ENCODE results near the gene RSKR.

DNA sequence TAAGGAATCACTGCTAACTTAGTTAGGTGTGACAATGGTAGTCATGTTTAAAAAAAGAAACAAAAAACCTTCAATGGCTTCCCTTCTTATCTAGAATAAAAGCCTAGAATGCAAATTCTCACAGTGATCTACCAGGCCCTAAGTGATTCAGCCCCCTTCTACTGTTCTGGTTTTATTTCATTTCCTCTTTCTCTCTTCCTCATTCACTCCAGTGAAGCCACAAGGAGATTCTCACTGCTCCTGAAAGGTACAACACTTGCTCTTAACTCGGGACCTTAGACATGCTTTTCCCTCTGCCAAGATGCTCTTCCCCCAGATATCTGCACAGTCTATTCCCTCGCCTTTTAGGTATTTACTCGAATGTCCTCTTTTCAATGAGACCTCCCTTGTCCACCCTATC is 46.4 kb downstream of the RSKR start:
- TF ChIP-seq, protein P1, sequence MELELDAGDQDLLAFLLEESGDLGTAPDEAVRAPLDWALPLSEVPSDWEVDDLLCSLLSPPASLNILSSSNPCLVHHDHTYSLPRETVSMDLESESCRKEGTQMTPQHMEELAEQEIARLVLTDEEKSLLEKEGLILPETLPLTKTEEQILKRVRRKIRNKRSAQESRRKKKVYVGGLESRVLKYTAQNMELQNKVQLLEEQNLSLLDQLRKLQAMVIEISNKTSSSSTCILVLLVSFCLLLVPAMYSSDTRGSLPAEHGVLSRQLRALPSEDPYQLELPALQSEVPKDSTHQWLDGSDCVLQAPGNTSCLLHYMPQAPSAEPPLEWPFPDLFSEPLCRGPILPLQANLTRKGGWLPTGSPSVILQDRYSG (tag; conservative IDR thresholded peaks at IDR 0.05; ENCODE audit: low read depth) = no peak
- no peak for TF ChIP-seq KAT2B (IDR thresholded peaks at IDR 0.05; ENCODE audit: low read depth, low read length)
- TF ChIP-seq, protein P2, sequence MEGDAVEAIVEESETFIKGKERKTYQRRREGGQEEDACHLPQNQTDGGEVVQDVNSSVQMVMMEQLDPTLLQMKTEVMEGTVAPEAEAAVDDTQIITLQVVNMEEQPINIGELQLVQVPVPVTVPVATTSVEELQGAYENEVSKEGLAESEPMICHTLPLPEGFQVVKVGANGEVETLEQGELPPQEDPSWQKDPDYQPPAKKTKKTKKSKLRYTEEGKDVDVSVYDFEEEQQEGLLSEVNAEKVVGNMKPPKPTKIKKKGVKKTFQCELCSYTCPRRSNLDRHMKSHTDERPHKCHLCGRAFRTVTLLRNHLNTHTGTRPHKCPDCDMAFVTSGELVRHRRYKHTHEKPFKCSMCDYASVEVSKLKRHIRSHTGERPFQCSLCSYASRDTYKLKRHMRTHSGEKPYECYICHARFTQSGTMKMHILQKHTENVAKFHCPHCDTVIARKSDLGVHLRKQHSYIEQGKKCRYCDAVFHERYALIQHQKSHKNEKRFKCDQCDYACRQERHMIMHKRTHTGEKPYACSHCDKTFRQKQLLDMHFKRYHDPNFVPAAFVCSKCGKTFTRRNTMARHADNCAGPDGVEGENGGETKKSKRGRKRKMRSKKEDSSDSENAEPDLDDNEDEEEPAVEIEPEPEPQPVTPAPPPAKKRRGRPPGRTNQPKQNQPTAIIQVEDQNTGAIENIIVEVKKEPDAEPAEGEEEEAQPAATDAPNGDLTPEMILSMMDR (IDR thresholded peaks at IDR 0.05 in 2 of 3, conservative IDR thresholded peaks at IDR 0.05 in 1 of 3; ENCODE audit: insufficient read depth in 2 of 3, low read depth in 1 of 3, low read length in 3 of 3) = no peak
- no peak for TF ChIP-seq YY1 (IDR thresholded peaks at IDR 0.05; ENCODE audit: borderline replicate concordance in 1 of 3, control insufficient read depth in 1 of 3, extremely low read depth in 1 of 3, insufficient read depth in 3 of 3, insufficient read length in 1 of 3, insufficient replicate concordance in 2 of 3, low read depth in 1 of 3, low read length in 2 of 3)
- no peak for TF ChIP-seq BRF1 (IDR thresholded peaks at IDR 0.05; ENCODE audit: borderline replicate concordance, extremely low read depth, insufficient read length)
- TF ChIP-seq ZNF121 (CRISPR knock-in tag; conservative IDR thresholded peaks at IDR 0.05) = no peak
- TF ChIP-seq NR2C2 (CRISPR knock-in tag; IDR thresholded peaks at IDR 0.05) = no peak
- no peak for TF ChIP-seq NR2C2 (tag; IDR thresholded peaks at IDR 0.05)
- TF ChIP-seq ZNF764 (CRISPR knock-in tag; IDR thresholded peaks at IDR 0.05; ENCODE audit: low read depth) = no peak
- TF ChIP-seq SIX5 (IDR thresholded peaks at IDR 0.05; ENCODE audit: borderline replicate concordance in 1 of 2, insufficient read depth in 1 of 2, low read depth in 1 of 2, low read length in 2 of 2) = no peak
- no peak for TF ChIP-seq SAP30 (IDR thresholded peaks at IDR 0.05; ENCODE audit: borderline replicate concordance, insufficient read depth, low read depth, low read length, poor library complexity, severe bottlenecking)
- TF ChIP-seq, protein P3, sequence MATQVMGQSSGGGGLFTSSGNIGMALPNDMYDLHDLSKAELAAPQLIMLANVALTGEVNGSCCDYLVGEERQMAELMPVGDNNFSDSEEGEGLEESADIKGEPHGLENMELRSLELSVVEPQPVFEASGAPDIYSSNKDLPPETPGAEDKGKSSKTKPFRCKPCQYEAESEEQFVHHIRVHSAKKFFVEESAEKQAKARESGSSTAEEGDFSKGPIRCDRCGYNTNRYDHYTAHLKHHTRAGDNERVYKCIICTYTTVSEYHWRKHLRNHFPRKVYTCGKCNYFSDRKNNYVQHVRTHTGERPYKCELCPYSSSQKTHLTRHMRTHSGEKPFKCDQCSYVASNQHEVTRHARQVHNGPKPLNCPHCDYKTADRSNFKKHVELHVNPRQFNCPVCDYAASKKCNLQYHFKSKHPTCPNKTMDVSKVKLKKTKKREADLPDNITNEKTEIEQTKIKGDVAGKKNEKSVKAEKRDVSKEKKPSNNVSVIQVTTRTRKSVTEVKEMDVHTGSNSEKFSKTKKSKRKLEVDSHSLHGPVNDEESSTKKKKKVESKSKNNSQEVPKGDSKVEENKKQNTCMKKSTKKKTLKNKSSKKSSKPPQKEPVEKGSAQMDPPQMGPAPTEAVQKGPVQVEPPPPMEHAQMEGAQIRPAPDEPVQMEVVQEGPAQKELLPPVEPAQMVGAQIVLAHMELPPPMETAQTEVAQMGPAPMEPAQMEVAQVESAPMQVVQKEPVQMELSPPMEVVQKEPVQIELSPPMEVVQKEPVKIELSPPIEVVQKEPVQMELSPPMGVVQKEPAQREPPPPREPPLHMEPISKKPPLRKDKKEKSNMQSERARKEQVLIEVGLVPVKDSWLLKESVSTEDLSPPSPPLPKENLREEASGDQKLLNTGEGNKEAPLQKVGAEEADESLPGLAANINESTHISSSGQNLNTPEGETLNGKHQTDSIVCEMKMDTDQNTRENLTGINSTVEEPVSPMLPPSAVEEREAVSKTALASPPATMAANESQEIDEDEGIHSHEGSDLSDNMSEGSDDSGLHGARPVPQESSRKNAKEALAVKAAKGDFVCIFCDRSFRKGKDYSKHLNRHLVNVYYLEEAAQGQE (IDR thresholded peaks at IDR 0.05; ENCODE audit: borderline replicate concordance) = no peak
- TF ChIP-seq, protein P3 (CRISPR knock-in tag; IDR thresholded peaks at IDR 0.05; ENCODE audit: low read depth) = no peak
- no peak for TF ChIP-seq POLR2A (conservative IDR thresholded peaks at IDR 0.05)

Data from K562 (cell line).